Left lobe of liver (tissue), 2 donors: ENCODE data around the gene TMEM117. TPM values are rescaled to one million over a fixed set of nuclear protein-coding genes. Genes with fewer than 3 reads are reported as not detected.
"Not testable (repeated sequence)": the region's sequence is repeated elsewhere in the genome, so short reads cannot be mapped to it uniquely, and the experiment has no call there.

Source experiments
- ATAC-seq: fragments of 200-7000 bp; cut with Tn5 transposase; one replicate; pipeline ENCODE4 v1.9.1; 2020; ENCODE audit warnings: mild to moderate bottlenecking, moderate library complexity
- DNase-seq: peaks from one replicate; pipeline ENCODE4 v3.0.0-alpha.2; 2020; ENCODE audit warnings: low spot score
- total RNA-seq: library from RNA; stranded (reverse); gene quantifications from one replicate; pipeline ENCODE4 v1.2.1, GENCODE V29; 2021
- donor health status: DM: no; HTN: no; CAD: no; lungs with moderate emphysema.
- donor health status: DM: no; HTN: yes; CAD: no.

Gene TMEM117
- total RNA-seq, 1 donor from 2014 or later: 2.8 TPM

- no peak for DNase-seq
- no peak for ATAC-seq
Measured at GRCh38 chr12:44362947-44363346, 527.1 kb downstream of the TMEM117 start.

GRCh38 chr12:44367136-44367535 is 531.3 kb downstream of the TMEM117 start:
- no peak for ATAC-seq
- no peak for DNase-seq

- no peak for DNase-seq
- no peak for ATAC-seq
Measured at GRCh38 chr12:44367916-44368315, 532.0 kb downstream of the TMEM117 start.

DNA sequence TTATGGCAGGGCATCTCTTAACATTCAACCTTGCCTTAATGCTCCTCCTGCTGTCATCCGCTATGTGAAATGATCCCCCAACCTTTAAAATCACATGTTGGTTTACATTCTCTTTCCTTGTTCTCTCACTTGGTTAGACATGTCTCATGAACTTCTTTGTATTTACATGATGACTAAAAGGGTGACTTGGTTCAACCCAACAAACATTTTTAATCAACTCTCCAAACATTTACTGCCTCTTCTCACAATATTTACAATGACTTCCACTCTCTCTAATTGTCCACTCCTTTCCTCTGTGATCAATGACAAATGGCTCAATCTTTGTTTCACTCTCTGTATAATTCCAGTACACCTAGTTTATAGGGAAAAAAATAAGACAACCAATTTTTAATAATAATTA is 534.1 kb downstream of the TMEM117 start:
- ATAC-seq (no peak), DNase-seq (no peak)

DNA sequence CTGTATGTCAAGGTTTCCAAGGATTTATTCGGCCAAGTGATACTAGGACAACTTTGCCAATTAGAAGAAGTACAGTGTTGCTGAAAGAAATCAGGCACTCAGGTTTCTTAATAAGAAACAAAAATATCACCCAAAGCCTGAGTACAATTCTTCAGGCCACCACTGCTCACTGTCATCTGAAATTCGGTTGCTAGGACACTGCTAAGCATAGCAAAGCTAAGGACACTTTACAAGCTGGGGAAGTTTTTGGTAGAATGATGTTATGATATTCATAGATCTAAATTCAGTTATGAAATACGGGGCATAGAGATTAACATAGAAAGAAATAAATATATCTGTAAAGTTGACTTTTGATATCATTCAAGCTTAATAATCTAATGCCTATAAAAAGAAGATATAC is 535.1 kb downstream of the TMEM117 start:
- no peak for ATAC-seq

DNA sequence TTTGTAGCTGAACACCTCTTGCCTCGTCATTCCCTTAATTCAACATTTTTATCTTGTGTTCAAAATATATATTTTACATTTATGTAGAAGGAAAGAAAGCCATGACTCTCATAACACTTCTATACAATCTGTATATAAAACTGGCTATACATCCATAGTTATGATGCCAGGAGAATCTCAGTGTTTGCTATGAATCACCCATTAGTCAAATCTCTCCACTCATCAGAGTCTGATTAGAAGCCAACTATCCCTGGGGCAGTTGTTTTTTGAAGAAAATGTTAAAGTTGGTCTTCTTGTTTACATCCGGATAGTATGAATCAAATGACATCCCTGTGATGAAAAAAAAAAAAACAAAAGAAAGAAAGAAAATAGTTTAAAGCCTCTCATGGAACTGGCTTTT is 536.4 kb downstream of the TMEM117 start:
- DNase-seq (no peak), ATAC-seq (no peak)

More for the DNA sequence above, 535.1 kb downstream of the TMEM117 start:
- no peak for DNase-seq

DNA sequence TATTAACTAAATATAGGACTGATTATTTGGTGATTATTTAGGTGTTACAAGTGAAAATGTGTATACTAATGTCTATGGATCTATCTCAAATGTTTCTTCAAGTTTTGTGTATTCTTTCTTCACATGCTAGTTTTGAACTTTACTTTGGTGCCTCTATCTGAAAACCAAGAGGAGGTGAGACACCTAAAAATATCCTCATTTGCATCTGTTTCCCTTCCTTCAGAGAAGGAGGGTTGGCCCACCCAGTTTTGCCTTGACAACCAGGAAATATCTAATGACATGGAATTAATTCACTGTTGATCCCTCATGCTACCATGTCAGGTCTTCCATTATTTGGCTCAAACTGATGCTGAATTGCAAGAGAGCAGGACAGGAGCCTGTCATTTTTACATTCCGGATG is 539.8 kb downstream of the TMEM117 start:
- ATAC-seq (no peak), DNase-seq (no peak)

DNA sequence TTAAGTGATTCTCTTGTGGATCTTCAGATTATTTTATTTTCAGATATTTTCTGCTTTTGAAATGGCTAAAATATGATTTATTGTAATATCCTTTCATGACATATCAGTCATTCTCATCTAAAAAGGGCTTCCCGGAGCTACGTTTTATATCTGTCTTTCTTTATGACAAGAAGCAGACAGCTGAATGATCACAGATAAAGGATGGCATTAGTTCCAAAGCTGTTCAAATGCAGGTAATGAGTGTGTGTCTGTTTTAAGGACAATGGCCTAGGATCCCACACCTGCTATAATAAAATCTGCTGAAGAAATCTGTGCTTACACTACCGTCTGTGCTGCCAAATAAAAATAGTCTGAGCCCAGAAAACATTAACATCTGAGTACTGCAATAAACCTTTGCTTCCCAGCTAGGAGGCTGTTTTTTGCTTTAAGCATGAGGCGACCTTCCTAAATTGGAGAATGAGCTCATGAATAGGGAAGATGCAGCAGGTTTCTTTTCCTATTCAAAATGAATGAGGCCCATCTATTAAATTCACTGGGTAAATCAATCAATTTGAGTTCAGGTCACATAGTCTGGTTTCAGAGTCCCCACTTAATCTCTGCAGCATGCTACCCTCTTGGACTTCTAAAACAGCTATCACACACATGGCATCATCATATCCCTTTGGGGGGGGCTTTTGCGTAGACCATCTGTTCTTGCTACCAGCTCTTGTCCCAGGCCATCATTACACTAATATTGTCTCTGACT is 541.7 kb downstream of the TMEM117 start:
- ATAC-seq (no peak), DNase-seq (no peak)

- ATAC-seq, DNase-seq: not testable (repeated sequence)
Measured at GRCh38 chr12:44379113-44379512, 543.2 kb downstream of the TMEM117 start.

- ATAC-seq (no peak), DNase-seq (no peak)
Measured at GRCh38 chr12:44379831-44380230, 544.0 kb downstream of the TMEM117 start.

DNA sequence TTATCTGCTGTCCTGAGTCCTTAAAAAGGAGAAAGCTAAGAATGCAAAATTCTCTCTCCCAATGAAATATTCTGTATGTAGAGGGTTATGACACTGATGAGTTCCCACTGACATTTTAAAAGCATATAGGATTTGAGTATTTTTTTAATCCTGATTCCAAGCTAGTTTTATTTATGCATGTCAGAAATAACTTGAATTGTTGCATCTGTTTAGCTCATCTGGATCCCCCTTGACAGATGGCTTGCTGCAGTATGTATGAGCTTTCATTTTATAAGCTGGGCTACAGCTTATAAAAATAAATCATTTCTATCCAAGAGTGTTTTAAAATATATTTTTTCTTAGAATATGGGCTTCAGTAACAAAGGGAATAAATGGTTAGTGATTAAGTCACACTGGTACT is 545.0 kb downstream of the TMEM117 start:
- DNase-seq (no peak), ATAC-seq (no peak)

DNA sequence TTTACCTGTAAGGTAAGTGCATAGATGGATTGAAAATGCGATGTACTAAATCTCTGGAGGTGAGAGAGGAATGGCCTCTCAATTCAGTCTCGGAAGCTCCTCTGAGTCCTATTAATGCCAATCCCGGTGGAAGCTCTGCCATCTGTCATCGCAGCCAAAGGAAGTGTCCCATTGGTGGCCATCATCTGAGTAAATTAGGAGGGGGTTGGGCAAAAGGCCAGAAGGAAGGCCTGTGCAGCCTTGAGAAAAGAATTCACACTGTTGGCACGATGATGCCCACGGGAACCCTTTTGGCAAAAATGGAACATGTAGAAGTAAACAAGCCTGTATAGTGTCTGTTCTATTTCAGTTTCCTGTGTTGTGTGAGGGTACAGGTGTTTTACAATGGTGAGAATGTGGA is 545.5 kb downstream of the TMEM117 start:
- no peak for ATAC-seq
- no peak for DNase-seq

- DNase-seq: no peak
- no peak for ATAC-seq
Measured at GRCh38 chr12:44384136-44384535, 548.3 kb downstream of the TMEM117 start.

DNA sequence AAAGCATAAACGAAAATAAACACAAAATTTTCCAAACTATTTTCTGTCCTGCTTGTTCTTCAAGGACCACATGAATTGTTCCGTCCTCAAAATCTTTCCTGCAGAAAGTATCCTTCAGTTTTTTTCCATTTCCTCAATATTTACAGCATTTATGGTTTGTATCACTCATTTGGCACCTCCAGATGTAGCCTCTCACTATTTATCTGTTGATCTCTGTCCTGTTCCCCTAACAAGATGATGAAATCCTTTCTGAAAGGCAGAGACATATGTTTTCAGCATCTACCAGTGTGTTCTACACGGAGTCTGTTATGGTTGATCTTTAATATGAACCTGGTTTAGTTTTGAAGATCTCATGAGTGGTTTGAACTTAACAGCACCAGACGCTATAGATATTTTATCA is 550.1 kb downstream of the TMEM117 start:
- DNase-seq: no peak
- no peak for ATAC-seq

DNA sequence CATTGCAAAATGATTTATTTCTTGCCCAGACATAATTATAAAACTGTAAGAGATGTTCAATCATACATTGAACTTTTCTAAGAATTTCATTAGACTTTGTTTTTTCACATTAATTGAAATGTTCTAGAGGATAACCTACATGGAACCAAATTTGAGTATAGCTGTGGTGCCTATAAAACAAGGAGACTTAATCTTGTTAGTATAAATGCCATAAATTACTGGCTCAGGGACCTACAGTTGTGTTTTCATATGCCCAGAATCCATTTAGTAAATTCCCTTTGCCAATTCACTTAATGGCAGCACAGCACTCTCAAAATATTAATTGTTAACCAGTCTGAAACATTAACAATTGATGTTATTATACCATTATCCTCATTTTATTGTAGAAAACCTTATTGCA is 551.7 kb downstream of the TMEM117 start:
- no peak for ATAC-seq

DNA sequence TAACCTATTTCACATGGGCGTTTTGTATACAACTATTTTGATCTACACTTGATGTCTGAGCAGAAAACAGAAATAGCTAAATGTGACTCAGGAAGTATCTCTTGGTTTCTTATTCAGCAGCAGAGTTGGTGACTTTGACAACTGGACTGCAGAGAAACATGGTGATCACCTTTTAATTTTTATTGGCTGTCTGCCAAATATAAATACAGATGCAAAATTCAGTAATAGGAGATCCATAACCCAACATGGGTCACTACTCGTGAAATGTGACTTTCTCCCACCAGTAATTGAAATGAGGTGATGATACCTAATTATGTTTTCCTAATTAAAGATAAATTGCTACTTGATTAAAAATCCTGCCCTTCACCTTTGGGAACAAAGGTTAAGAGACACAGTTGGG is 553.2 kb downstream of the TMEM117 start:
- no peak for DNase-seq
- no peak for ATAC-seq

More for the DNA sequence above, 551.7 kb downstream of the TMEM117 start:
- no peak for DNase-seq

DNA sequence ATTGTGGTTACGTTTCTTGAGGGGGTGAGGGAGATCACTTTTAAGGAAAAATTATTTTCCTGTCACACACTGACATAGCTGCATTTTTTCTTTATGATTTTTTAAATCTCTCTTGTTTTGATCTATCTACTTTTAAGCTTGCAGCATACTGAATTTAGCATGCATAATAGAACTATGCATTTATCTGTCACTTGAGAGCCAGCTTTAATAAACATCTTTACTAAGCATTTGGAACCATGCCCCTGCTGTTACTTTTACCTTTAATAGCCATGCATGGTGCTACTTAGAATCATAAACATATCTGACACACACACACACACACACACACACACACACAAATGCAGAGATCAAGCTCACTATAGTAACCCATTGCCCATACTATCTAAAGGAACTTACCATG is 554.0 kb downstream of the TMEM117 start:
- DNase-seq (no peak), ATAC-seq (no peak)

- no peak for DNase-seq
- ATAC-seq: no peak
Measured at GRCh38 chr12:44397631-44398030, 561.8 kb downstream of the TMEM117 start.

DNA sequence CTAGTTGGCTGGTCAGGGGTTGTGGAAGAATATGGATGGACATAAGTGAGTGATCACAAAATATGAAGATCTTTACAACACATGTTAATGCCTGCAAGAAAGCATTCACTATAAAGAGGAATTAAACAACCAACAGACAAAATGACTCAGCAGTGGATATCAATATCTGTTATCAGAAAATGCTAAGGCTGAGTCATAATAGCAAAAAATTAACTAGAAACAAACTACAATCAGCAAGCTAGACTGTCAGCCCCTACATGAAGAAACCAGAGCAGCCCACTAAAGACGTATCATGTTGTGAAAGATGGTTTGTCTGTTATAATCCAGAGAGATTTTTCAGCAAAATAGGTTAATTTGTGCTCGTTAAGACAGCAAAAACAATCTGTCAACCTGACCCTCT is 567.3 kb downstream of the TMEM117 start:
- ATAC-seq: no peak
- no peak for DNase-seq

DNA sequence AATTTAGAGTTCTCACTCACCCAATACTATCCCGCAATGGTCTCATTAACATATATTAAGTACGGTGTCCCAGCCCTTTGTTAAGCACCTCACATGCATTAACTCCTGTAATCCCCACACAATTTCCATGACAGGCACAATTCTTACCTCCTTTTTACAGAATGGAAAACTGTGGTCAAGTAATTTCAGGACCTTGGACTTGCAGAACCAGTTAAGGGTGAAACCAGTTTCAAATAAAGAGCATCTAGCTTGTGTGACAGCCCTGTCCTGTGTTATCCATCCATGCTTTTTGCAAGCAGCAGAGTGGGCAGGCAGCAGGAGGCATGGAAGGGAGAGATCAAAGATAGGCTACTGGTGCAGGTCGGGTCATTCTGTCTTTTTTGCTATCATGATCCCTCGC is 569.4 kb downstream of the TMEM117 start:
- DNase-seq: no peak
- no peak for ATAC-seq

DNA sequence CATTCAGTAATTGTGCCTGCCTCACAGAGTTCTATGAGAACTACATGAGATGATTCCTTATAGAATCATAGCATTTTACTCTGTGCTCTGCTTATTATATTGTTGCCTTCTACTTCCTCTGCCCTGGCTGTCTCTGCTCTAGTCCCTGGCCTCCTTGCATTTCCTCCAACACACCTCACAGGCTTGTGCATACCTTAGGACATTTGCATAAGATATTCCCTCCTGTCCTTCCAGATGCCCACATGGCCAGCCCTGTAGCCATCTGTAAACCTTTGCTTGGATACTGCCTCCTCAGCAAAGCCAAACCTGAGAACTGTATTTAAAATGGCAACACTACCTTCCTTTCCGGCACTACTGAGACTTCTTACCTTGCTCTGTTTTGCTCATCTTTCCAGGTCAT is 586.7 kb downstream of the TMEM117 start:
- ATAC-seq (no peak), DNase-seq (no peak)

GRCh38 chr12:44428825-44429224 is 592.9 kb downstream of the TMEM117 start:
- DNase-seq (no peak), ATAC-seq (no peak)

DNA sequence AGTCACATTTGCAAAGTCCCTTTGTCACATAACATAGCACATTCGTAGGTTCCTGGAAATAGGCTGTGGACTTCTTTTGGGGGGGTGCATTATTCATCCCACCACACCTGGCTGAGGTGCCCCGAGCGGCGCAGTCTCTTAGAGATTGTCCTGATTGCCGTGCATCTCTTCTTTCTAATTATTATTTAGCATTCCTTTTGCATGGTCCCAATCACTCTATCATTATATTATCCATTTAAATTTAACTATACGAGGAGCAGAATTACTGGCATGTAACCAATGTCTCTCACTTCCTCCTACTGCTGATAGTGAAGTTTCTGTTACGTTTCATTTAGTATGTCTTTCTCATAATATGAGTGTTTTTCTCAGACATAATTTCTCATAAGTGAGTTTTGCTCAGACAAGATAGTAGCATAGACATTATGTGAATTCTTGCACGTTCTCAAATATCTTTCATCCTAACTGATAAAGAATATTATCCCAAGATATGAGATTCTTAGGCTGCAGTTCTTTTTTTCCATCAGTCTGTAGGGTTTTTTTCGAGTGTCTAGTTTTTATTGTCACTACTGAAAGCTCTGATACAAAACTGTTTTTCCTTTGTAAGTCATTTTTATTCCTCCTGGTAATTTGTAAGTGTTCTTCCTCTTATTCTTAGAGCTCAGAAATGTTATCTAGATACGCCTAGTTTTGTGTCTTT is 595.9 kb downstream of the TMEM117 start:
- ATAC-seq: no peak

More for the DNA sequence above, 595.9 kb downstream of the TMEM117 start:
- no peak for DNase-seq
